DLD1 (cell line): Measurements from ENCODE around the gene HSBP1.

Experiments
- in situ Hi-C: cut with HindIII; loops from 2 replicates; pipeline ENCODE4 v1.10.0; 2017; ENCODE audit warnings: low sequenced_read_pairs

Gene HSBP1

GRCh38 chr16:83802554-83803205 lies 5.1 kb upstream of the HSBP1 start:
- in situ Hi-C loops, result no loop called here

DNA sequence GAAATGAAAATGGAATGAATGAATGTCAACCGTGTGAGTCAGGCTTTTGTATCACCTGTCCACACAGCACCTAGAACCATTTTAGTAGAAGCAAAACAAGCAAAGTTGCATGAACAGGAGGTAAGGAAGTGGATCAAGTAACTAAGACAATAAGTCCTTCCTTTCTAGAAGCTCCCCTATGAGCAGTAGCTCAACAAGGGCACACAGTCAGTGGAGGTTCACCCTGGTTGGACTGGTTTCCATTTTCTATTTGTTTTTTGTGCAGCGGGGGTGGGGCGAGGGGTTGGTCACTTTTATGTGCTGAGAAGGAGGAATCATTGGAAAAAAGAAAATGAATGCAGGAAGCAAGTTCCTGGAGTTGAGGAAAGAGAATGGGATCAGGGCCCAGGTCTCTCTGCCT lies 4.0 kb upstream of the HSBP1 start:
- in situ Hi-C loops, result no loop called here

DNA sequence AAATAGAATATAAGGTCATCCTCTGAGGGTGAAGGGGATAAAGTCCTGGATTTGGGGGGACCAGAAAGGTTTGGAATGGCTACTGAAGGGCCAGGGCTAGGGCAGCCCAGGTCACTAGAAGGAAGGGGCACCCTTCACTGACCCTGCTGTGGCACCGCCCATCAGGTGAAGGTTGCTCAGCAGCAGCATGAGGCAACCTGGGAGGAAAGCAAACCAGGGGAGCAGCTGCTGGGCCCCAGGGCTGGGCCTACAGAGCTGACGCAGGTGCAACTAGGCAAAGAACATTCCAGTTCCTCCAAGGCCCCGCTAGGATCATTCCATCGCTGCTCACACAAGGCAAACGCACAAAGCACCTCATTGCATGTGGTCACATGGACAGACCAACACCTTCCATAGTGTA lies 3.4 kb upstream of the HSBP1 start:
- in situ Hi-C loops, result no loop called here

GRCh38 chr16:83806036-83806435 lies 1.7 kb upstream of the HSBP1 start:
- in situ Hi-C loops, result no loop called here

GRCh38 chr16:83806731-83807130 lies 1.0 kb upstream of the HSBP1 start:
- in situ Hi-C loops, result no loop called here

DNA sequence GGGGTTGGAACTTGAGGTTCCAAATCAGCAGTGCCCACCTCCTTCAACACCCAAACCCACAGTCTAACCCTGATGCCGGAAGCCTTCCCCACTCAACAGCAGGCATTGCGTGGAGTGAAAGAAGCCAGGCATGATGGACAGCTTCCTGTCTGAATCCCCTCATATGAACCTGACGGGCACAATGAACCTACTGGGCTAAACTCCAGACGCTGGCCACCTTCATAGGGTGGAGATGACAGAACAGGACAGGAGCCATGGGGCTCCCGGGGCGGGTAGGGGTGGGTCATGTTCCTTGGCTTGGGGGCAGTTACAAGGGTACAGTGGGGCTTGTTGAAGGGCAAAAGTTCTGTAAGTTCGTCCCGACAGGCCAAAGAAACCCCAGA lies 460 bp upstream of the HSBP1 start:
- in situ Hi-C loops, result no loop called here

GRCh38 chr16:83808573-83809014 lies 816 bp downstream of the HSBP1 start:
- in situ Hi-C loops, result no loop called here

GRCh38 chr16:83809092-83809491 lies 1.3 kb downstream of the HSBP1 start:
- in situ Hi-C loops, result no loop called here

GRCh38 chr16:83810901-83811300 lies 3.1 kb downstream of the HSBP1 start:
- in situ Hi-C loops, result no loop called here

DNA sequence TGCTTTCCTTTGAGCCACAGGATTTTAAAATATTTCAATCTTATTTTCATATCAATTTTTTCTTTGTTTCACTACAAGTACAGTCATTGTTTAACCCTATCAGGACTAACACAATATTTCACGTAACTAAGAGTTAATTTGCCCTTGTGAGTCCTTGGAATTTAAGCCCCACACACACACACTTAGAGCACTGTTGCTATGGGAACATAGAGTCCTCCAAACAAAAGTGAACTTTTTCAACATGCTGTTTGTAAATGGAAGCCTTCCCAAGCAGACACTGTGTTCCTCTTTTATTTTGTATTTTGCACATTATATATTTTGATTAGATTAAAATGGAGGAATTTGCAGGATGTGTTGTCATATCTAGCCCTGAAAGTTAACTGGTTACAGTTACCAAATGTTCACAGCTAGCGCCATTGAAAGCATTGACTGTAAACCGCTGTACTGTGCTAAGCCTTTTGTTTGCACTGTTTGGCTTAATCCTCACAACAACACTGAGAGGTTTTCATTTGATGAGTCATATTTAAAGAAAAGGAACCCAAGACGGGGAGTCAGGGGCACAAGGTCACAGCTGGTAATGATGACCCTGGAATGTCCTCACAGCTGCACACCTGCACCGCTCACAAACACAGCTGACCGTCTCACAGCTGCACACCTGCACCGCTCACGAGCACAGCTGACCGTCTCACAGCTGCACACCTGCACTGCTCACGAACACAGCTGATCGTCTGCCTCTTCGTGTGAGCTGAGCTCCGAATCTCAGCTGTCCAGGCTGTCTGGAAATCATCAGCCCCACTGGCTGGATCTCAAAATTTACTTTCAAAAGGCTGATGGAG lies 6.3 kb downstream of the HSBP1 start:
- in situ Hi-C loops, result no loop called here

GRCh38 chr16:83814659-83814985 lies 6.8 kb downstream of the HSBP1 start:
- in situ Hi-C loops, result no loop called here

DNA sequence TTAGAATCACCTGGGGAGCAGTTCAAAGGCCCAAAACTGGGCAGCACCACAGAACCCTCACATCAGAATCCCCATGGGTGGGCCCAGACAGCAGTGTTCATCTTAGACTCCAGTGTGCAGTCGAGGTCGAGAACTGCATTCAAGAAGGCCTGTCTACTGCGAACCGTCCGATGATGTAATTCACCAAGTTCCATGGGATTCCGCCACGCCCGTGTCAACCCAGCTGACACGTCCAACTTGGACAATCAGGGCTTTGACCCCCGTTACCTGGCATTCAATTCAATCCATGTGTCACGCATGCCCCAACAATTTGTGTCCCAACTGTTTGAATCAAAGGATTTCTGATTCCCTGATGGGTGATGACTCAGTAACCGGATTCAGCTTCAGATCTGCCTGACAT lies 9.2 kb downstream of the HSBP1 start:
- in situ Hi-C loops, result no loop called here

GRCh38 chr16:83818276-83818675 lies 10.5 kb downstream of the HSBP1 start:
- in situ Hi-C loops, result no loop called here

DNA sequence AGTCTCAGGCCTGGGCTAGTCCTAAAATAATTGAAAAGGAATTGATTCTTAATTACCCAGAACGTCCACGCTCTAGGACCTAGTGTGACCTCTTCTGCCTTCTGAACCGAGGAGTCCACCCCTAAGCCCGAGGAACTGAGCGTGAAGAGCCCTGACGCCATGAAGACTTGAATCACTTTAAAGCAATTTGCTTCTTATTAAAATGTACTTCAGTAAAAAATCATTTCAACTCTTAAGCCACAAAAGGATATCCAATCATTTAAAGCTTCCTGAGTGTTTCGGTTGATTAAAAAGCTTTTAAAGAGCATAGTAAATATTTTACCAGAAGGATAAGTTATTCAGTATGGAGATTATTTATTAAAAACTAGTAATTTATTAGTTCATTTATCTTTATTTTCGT lies 11.6 kb downstream of the HSBP1 start:
- in situ Hi-C loops, result no loop called here

- in situ Hi-C loops, result no loop called here
Observed at GRCh38 chr16:83826146-83826913, 18.6 kb downstream of the HSBP1 start.

- in situ Hi-C loops, result no loop called here
Observed at GRCh38 chr16:83830091-83830768, 22.5 kb downstream of the HSBP1 start.

GRCh38 chr16:83830769-83831455 lies 23.1 kb downstream of the HSBP1 start:
- in situ Hi-C loops, result no loop called here

DNA sequence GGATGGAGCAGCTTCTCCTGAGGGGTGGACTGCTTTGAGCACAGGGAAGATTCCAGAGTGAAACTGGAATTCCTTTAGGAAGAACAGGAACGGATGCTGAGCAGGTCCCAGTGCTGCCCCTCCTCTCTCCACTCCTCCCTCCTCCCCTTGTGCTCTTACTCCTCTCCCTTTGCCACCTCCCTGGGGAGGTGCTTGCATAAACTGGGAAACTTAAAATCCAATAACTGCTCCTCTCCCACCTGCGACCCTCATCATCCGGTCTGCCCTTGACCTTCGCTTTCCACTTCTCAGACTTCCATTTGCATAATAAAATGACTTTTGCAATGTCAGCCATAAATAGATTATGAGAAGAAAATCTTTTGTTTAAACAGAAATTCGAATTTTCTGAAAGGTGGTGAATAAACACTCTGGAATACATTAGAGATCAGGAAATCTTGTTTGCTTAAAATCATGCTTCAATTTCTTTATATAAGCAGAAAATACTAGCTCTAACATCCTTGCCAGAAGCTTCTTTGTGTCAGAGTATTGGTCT lies 23.7 kb downstream of the HSBP1 start:
- in situ Hi-C loops, result no loop called here

DNA sequence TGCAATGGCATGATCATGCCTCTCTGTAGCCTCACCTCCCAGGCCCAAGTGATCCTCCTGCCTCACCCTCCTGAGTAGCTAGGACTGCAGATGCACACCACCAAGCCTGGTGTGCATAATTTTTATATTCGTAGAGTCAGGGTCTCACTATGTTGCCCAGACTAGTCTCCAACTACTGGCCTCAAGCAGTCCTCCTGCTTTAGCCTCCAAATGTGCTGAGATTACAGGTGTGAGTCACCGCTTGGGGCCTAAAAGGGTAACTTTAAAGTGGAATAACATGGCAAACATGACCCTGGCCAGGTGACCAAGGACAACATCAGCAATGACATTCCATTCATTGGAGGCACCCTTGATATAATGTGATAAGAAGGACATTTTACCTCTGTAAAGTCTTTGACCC lies 26.1 kb downstream of the HSBP1 start:
- in situ Hi-C loops, result no loop called here
